ENCODE data around the gene B4GALT4. TPM values are rescaled to one million over a fixed set of nuclear protein-coding genes. Genes with fewer than 3 reads are reported as not detected.
"Not testable (repeated sequence)": the region's sequence is repeated elsewhere in the genome, so short reads cannot be mapped to it uniquely, and the experiment has no call there.

Gene B4GALT4
- total RNA-seq, 2 donors from 2014 or later, result 141 to 145 TPM

DNA sequence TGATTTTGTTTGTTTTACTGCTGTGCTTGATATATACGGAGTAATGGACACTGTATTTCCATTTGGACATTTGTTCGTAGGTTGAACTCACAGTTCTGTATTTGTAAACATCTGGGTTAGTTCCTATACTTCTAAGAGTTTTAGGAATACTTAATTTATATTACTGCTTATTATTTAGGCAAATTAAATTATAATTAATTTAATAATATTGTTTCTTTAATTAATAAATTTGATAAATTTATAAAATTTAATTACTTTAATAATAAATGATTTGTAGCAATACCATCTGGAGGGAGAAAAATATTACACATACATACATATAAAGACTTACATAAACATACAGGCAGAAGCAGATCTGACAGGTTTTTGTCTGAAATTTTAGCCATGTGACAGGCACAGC lies 14.5 kb upstream of the B4GALT4 start:
- H3K9me3 Mint-ChIP-seq, result peaks cover 20% of the 10 kb centered on the region
- DNase-seq, result no peak
- peaks cover 16% of the 10 kb centered on the region for H3K4me1 Mint-ChIP-seq
- no peak overlapping the region for H3K27ac Mint-ChIP-seq
- Histone ChIP-seq H3K4me1 (ENCODE audit: control insufficient read depth, insufficient read depth, low read length) (peaks cover 5% of the 10 kb centered on the region), H3K9me3 (ENCODE audit: control insufficient read depth, low read length) (peaks cover 52% of the 10 kb centered on the region), H3K27me3 (ENCODE audit: control insufficient read depth, insufficient read depth, low read length, poor library complexity, severe bottlenecking) (no peaks in the 10 kb centered on the region), H3K36me3 (ENCODE audit: control insufficient read depth, insufficient read depth, low read length) (no peaks in the 10 kb centered on the region), H3K4me3 (ENCODE audit: low read length) (peak overlapping the region; percentile 36), H3K27ac (ENCODE audit: low read depth, low read length) (no peak overlapping the region), H3K9ac (ENCODE audit: extremely low read depth, low read length, poor library complexity, severe bottlenecking) (no peak overlapping the region)
- H3K4me3 Mint-ChIP-seq, result no peak overlapping the region
- H3K36me3 Mint-ChIP-seq (ENCODE audit: low read depth), result no peaks in the 10 kb centered on the region
- no peaks in the 10 kb centered on the region for H3K27me3 Mint-ChIP-seq (ENCODE audit: insufficient read depth)
- 98% methylated on average over 2 of the region's 2 CpGs; no CpG with 5 or more reads in 1 of the 2 experiments for WGBS, 2 experiments (ENCODE audit: insufficient coverage in 1 of 2, insufficient read length in 1 of 2)
- TF ChIP-seq, protein P1, sequence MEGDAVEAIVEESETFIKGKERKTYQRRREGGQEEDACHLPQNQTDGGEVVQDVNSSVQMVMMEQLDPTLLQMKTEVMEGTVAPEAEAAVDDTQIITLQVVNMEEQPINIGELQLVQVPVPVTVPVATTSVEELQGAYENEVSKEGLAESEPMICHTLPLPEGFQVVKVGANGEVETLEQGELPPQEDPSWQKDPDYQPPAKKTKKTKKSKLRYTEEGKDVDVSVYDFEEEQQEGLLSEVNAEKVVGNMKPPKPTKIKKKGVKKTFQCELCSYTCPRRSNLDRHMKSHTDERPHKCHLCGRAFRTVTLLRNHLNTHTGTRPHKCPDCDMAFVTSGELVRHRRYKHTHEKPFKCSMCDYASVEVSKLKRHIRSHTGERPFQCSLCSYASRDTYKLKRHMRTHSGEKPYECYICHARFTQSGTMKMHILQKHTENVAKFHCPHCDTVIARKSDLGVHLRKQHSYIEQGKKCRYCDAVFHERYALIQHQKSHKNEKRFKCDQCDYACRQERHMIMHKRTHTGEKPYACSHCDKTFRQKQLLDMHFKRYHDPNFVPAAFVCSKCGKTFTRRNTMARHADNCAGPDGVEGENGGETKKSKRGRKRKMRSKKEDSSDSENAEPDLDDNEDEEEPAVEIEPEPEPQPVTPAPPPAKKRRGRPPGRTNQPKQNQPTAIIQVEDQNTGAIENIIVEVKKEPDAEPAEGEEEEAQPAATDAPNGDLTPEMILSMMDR (conservative IDR thresholded peaks at IDR 0.05), result no peak

DNA sequence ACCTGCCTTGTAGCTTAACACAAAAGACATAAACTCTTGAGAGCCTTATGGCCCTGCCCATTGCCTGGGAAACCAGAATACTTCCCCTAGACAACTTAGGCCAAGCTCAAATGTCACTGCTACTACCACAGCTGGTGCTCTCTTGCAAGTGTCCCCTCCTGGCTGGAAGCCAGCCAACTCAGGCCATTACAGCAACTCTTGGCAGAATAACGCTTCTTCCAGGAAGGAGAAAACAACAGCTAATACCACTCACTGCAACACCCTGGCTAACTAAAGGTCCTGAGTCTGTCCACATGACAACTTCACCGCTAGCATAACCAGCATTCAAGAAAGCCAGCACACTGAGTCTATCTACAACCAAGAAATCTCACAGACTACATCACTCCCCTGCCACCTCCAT lies 5.1 kb upstream of the B4GALT4 start:
- Histone ChIP-seq H3K9me3 (ENCODE audit: control insufficient read depth, low read length) (peaks cover 42% of the 10 kb centered on the region), H3K27me3 (ENCODE audit: control insufficient read depth, insufficient read depth, low read length, poor library complexity, severe bottlenecking) (no peaks in the 10 kb centered on the region), H3K9ac (ENCODE audit: extremely low read depth, low read length, poor library complexity, severe bottlenecking) (no peak overlapping the region), H3K4me3 (ENCODE audit: low read length) (no peak overlapping the region), H3K27ac (ENCODE audit: low read depth, low read length) (no peak overlapping the region), H3K36me3 (ENCODE audit: control insufficient read depth, insufficient read depth, low read length) (no peaks in the 10 kb centered on the region), H3K4me1 (ENCODE audit: control insufficient read depth, insufficient read depth, low read length) (no peaks in the 10 kb centered on the region)
- no peaks in the 10 kb centered on the region for H3K27me3 Mint-ChIP-seq (ENCODE audit: insufficient read depth)
- no peak for DNase-seq
- peaks cover 8% of the 10 kb centered on the region for H3K4me1 Mint-ChIP-seq
- H3K4me3 Mint-ChIP-seq, result no peak overlapping the region
- no peak overlapping the region for H3K27ac Mint-ChIP-seq
- H3K9me3 Mint-ChIP-seq, result peaks cover 50% of the 10 kb centered on the region
- TF ChIP-seq, protein P1 (conservative IDR thresholded peaks at IDR 0.05), result no peak
- H3K36me3 Mint-ChIP-seq (ENCODE audit: low read depth), result peaks cover 4% of the 10 kb centered on the region
- 95% methylated on average over 2 of the region's 2 CpGs; no CpG with 5 or more reads in 1 of the 2 experiments for WGBS, 2 experiments (ENCODE audit: insufficient coverage in 1 of 2, insufficient read length in 1 of 2)

DNA sequence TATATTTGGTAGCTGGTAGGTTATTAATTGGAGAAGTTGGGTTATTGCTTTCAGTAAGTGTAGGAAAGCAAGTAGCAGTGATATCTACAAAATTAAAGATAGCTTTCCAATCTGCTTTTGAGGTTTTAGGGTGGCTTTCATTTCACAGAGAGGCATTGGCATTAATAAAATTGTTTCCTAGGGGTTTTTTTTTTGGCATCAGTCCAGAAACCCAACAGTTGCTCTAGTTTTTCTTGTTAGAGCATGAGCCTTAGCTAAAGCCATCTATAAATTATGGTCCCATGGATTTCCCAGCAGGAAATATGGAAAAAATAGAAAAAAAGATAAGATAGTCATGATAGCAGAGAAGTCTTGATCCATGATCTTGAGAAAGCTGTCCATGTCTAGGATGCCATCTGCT lies 3.0 kb upstream of the B4GALT4 start:
- H3K36me3 Mint-ChIP-seq (ENCODE audit: low read depth), result peaks cover 4% of the 10 kb centered on the region
- peaks cover 34% of the 10 kb centered on the region for H3K9me3 Mint-ChIP-seq

DNA sequence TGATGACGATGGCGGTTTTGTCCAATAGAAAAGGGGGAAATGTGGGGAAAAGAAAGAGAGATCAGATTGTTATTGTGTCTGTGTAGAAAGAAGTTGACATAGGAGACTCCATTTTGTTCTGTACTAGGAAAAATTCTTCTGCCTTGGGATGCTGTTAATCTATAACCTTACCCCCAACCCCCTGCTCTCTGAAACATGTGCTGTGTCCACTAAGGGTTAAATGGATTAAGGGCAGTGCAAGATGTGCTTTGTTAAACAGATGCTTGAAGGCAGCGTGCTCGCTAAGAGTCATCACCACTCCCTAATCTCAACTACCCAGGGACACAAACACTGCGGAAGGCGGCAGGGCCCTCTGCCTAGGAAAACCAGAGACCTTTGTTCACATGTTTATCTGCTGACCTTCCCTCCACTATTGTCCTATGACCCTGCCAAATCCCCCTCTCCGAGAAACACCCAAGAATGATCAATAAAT lies 2.4 kb upstream of the B4GALT4 start:
- WGBS, 2 experiments (ENCODE audit: insufficient coverage in 1 of 2, insufficient read length in 1 of 2), result 40% methylated on average over 1 of the region's 7 CpGs; no CpG with 5 or more reads in 1 of the 2 experiments
- H3K27me3 Mint-ChIP-seq (ENCODE audit: insufficient read depth); H3K4me1 ChIP-seq (ENCODE audit: control insufficient read depth, insufficient read depth, low read length); H3K36me3 ChIP-seq (ENCODE audit: control insufficient read depth, insufficient read depth, low read length); H3K9ac ChIP-seq (ENCODE audit: extremely low read depth, low read length, poor library complexity, severe bottlenecking); H3K36me3 Mint-ChIP-seq (ENCODE audit: low read depth); H3K4me3 Mint-ChIP-seq; H3K27me3 ChIP-seq (ENCODE audit: control insufficient read depth, insufficient read depth, low read length, poor library complexity, severe bottlenecking); DNase-seq; H3K4me3 ChIP-seq (ENCODE audit: low read length); H3K27ac ChIP-seq (ENCODE audit: low read depth, low read length); H3K4me1 Mint-ChIP-seq: not testable (repeated sequence)
- peak overlapping the region; percentile 66 for H3K27ac Mint-ChIP-seq
- peaks cover 28% of the 10 kb centered on the region for H3K9me3 Mint-ChIP-seq
- peaks cover 15% of the 10 kb centered on the region for H3K9me3 ChIP-seq (ENCODE audit: control insufficient read depth, low read length)

More for the DNA sequence above, 3.0 kb upstream of the B4GALT4 start:
- no peak overlapping the region for H3K4me3 ChIP-seq (ENCODE audit: low read length)
- TF ChIP-seq, protein P1 (conservative IDR thresholded peaks at IDR 0.05), result no peak
- no peak overlapping the region for H3K9ac ChIP-seq (ENCODE audit: extremely low read depth, low read length, poor library complexity, severe bottlenecking)
- Mint-ChIP-seq H3K27me3 (ENCODE audit: insufficient read depth) (no peaks in the 10 kb centered on the region), H3K27ac (no peak overlapping the region), H3K4me3 (no peak overlapping the region), H3K4me1 (peaks cover 8% of the 10 kb centered on the region)
- H3K9me3 ChIP-seq (ENCODE audit: control insufficient read depth, low read length), result peaks cover 22% of the 10 kb centered on the region
- no peaks in the 10 kb centered on the region for H3K4me1 ChIP-seq (ENCODE audit: control insufficient read depth, insufficient read depth, low read length)
- no peak overlapping the region for H3K27ac ChIP-seq (ENCODE audit: low read depth, low read length)
- H3K27me3 ChIP-seq (ENCODE audit: control insufficient read depth, insufficient read depth, low read length, poor library complexity, severe bottlenecking), result no peaks in the 10 kb centered on the region
- no peaks in the 10 kb centered on the region for H3K36me3 ChIP-seq (ENCODE audit: control insufficient read depth, insufficient read depth, low read length)
- DNase-seq, result no peak

DNA sequence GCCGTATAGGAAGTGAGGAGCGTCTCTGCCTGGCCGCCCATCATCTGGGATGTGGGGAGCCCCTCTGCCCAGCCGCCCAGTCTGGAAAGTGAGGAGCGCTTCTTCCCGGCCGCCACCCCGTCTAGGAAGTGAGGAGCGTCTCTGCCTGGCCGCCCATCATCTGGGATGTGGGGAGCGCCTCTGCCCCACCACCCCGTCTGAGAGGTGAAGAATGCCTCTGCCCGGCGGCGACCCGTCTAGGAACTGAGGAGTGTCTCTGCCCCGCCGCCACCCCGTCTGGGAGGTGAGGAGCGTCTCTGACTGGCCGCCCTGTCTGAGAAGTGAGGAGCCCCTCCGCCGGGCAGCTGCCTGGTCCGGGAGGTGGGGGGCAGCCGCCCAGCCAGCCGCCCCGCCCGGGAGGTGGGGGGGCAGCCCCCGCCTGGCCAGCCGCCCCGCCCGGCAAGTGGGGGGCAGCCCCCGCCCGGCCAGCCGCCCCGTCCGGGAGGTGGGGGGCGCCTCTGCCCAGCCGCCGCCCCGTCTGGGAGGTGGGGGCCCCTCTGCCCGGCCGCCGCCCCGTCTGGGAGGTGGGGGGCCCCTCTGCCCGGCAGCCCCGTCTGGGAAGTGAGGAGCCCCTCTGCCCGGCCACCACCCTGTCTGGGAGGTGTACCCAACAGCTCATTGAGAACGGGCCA lies 1.8 kb upstream of the B4GALT4 start:
- not testable (repeated sequence) for H3K4me1 Mint-ChIP-seq; H3K9ac ChIP-seq (ENCODE audit: extremely low read depth, low read length, poor library complexity, severe bottlenecking); H3K4me3 ChIP-seq (ENCODE audit: low read length); H3K4me1 ChIP-seq (ENCODE audit: control insufficient read depth, insufficient read depth, low read length); DNase-seq; H3K9me3 ChIP-seq (ENCODE audit: control insufficient read depth, low read length); H3K36me3 ChIP-seq (ENCODE audit: control insufficient read depth, insufficient read depth, low read length); H3K4me3 Mint-ChIP-seq; H3K27ac ChIP-seq (ENCODE audit: low read depth, low read length); H3K27me3 Mint-ChIP-seq (ENCODE audit: insufficient read depth); H3K27me3 ChIP-seq (ENCODE audit: control insufficient read depth, insufficient read depth, low read length, poor library complexity, severe bottlenecking); H3K36me3 Mint-ChIP-seq (ENCODE audit: low read depth)
- H3K9me3 Mint-ChIP-seq, result peaks cover 23% of the 10 kb centered on the region
- WGBS, 2 experiments (ENCODE audit: insufficient coverage in 1 of 2, insufficient read length in 1 of 2), result 95 to 100% methylated on average over 5 to 42 of the region's 49 CpGs
- peak overlapping the region; percentile 66 for H3K27ac Mint-ChIP-seq

Data from endodermal cell (in vitro differentiated cells).